Activated naive CD8-positive, alpha-beta T cell treated with anti-CD3 and anti-CD28 coated beads, Interleukin-2, amount 10 ng/mL, durations not matched to agents 7 days and 5 days (primary cell): ENCODE measurements around the gene AEBP1. TPM values are rescaled to one million over a fixed set of nuclear protein-coding genes. Genes with fewer than 3 reads are reported as not detected.

Experiments used
- ATAC-seq: fragments of 150-1000 bp; cut with Tn5 transposase; one replicate; pipeline ENCODE4 v1.10.0; 2021; ENCODE audit warnings: low read depth, moderate library complexity
- POLR2A ChIA-PET: fragments of 350-600 bp; sonication (Branson Sonifier 250); formaldehyde crosslinking; loops from one replicate; lab custom pipeline; 2021; ENCODE audit warnings: antibody characterized with exemption; lab: Charles Lee
- DNase-seq: peaks from one replicate; pipeline ENCODE4 v3.0.0; 2021
- H3K27ac Mint-ChIP-seq: one replicate; pipeline ENCODE4 v1.8.0; 2022; ENCODE audit warnings: mild to moderate bottlenecking, mixed read lengths
- H3K27me3 Mint-ChIP-seq: one replicate; pipeline ENCODE4 v1.8.0; 2022; ENCODE audit warnings: mild to moderate bottlenecking, moderate library complexity, mixed read lengths
- H3K36me3 Mint-ChIP-seq: one replicate; pipeline ENCODE4 v1.8.0; 2021; ENCODE audit warnings: mild to moderate bottlenecking, mixed read lengths
- H3K4me1 Mint-ChIP-seq: one replicate; pipeline ENCODE4 v1.8.0; 2021; ENCODE audit warnings: mixed read lengths
- H3K4me3 Mint-ChIP-seq: one replicate; pipeline ENCODE4 v1.8.0; 2022; ENCODE audit warnings: mild to moderate bottlenecking, moderate library complexity, mixed read lengths
- H3K9me3 Mint-ChIP-seq: one replicate; pipeline ENCODE4 v1.8.0; 2021; ENCODE audit warnings: mixed read lengths
- total RNA-seq, 2 experiments: library from RNA; stranded (reverse); gene quantifications; one replicate each; pipeline ENCODE4 v1.2.3, GENCODE V29; 2021

AEBP1 gene
- total RNA-seq, 2 experiments from 2014 or later = 21.5 to 22.0 TPM

GRCh38 chr7:44151956-44152355 is 47.8 kb downstream of the AEBP1 start:
- DNase-seq = no peak
- H3K4me1 Mint-ChIP-seq = no peaks in the 10 kb centered on the region
- H3K27me3 Mint-ChIP-seq = no peaks in the 10 kb centered on the region
- H3K36me3 Mint-ChIP-seq = no peaks in the 10 kb centered on the region
- no peak overlapping the region for H3K27ac Mint-ChIP-seq
- POLR2A ChIA-PET = no interaction called here
- H3K4me3 Mint-ChIP-seq = no peak overlapping the region
- H3K9me3 Mint-ChIP-seq = no peaks in the 10 kb centered on the region
- no peak for ATAC-seq

- POLR2A ChIA-PET = interaction anchor here (0.6 kb wide), 1 partner anchor 11 kb away, joined by 3 read pairs; no protein-coding TSS in a partner anchor
- DNase-seq (no peak), ATAC-seq (no peak)
- Mint-ChIP-seq H3K4me3 (no peak overlapping the region), H3K9me3 (no peaks in the 10 kb centered on the region), H3K4me1 (no peaks in the 10 kb centered on the region), H3K27me3 (no peaks in the 10 kb centered on the region), H3K27ac (no peak overlapping the region), H3K36me3 (no peaks in the 10 kb centered on the region)
Measured at GRCh38 chr7:44152971-44153947, 49.1 kb downstream of the AEBP1 start.

GRCh38 chr7:44153948-44154335 is 49.8 kb downstream of the AEBP1 start:
- Mint-ChIP-seq H3K4me1 (no peaks in the 10 kb centered on the region), H3K36me3 (no peaks in the 10 kb centered on the region), H3K27me3 (no peaks in the 10 kb centered on the region), H3K27ac (no peak overlapping the region), H3K9me3 (no peaks in the 10 kb centered on the region), H3K4me3 (no peak overlapping the region)
- ATAC-seq (no peak), DNase-seq (no peak)
- POLR2A ChIA-PET = no interaction called here

- POLR2A ChIA-PET = no interaction called here
- no peak for DNase-seq
- no peak for ATAC-seq
- H3K36me3 Mint-ChIP-seq = no peaks in the 10 kb centered on the region
- no peaks in the 10 kb centered on the region for H3K4me1 Mint-ChIP-seq
- H3K9me3 Mint-ChIP-seq = no peaks in the 10 kb centered on the region
- no peak overlapping the region for H3K27ac Mint-ChIP-seq
- H3K27me3 Mint-ChIP-seq = no peaks in the 10 kb centered on the region
- no peak overlapping the region for H3K4me3 Mint-ChIP-seq
Measured at GRCh38 chr7:44154703-44155102, 50.6 kb downstream of the AEBP1 start.

- ATAC-seq (no peak), DNase-seq (no peak)
- no peak overlapping the region for H3K27ac Mint-ChIP-seq
- H3K4me3 Mint-ChIP-seq = no peak overlapping the region
- no peaks in the 10 kb centered on the region for H3K27me3 Mint-ChIP-seq
- no peaks in the 10 kb centered on the region for H3K36me3 Mint-ChIP-seq
- H3K4me1 Mint-ChIP-seq = no peaks in the 10 kb centered on the region
- no peaks in the 10 kb centered on the region for H3K9me3 Mint-ChIP-seq
- POLR2A ChIA-PET = no interaction called here
Measured at GRCh38 chr7:44155191-44156185, 51.3 kb downstream of the AEBP1 start.

- no peak for DNase-seq
- no peaks in the 10 kb centered on the region for H3K9me3 Mint-ChIP-seq
- no peaks in the 10 kb centered on the region for H3K4me1 Mint-ChIP-seq
- POLR2A ChIA-PET = no interaction called here
- H3K4me3 Mint-ChIP-seq = no peak overlapping the region
- no peak overlapping the region for H3K27ac Mint-ChIP-seq
- H3K36me3 Mint-ChIP-seq = no peaks in the 10 kb centered on the region
- ATAC-seq = no peak
- peaks cover 2% of the 10 kb centered on the region for H3K27me3 Mint-ChIP-seq
Measured at GRCh38 chr7:44156453-44157010, 52.4 kb downstream of the AEBP1 start.

GRCh38 chr7:44157116-44158080 is 53.3 kb downstream of the AEBP1 start:
- H3K36me3 Mint-ChIP-seq = no peaks in the 10 kb centered on the region
- H3K4me3 Mint-ChIP-seq = no peak overlapping the region
- DNase-seq (no peak), ATAC-seq (no peak)
- no peaks in the 10 kb centered on the region for H3K9me3 Mint-ChIP-seq
- peaks cover 2% of the 10 kb centered on the region for H3K27me3 Mint-ChIP-seq
- no peak overlapping the region for H3K27ac Mint-ChIP-seq
- POLR2A ChIA-PET = no interaction called here
- H3K4me1 Mint-ChIP-seq = no peaks in the 10 kb centered on the region

GRCh38 chr7:44158096-44158872 is 54.1 kb downstream of the AEBP1 start:
- ATAC-seq (no peak), DNase-seq (no peak)
- POLR2A ChIA-PET = no interaction called here
- Mint-ChIP-seq H3K36me3 (no peaks in the 10 kb centered on the region), H3K9me3 (no peaks in the 10 kb centered on the region), H3K27me3 (peaks cover 2% of the 10 kb centered on the region), H3K4me3 (no peak overlapping the region), H3K27ac (no peak overlapping the region), H3K4me1 (no peaks in the 10 kb centered on the region)

GRCh38 chr7:44158873-44159631 is 54.9 kb downstream of the AEBP1 start:
- no peak for DNase-seq
- POLR2A ChIA-PET = no interaction called here
- Mint-ChIP-seq H3K9me3 (no peaks in the 10 kb centered on the region), H3K27me3 (peaks cover 2% of the 10 kb centered on the region), H3K4me1 (no peaks in the 10 kb centered on the region), H3K27ac (no peak overlapping the region), H3K36me3 (no peaks in the 10 kb centered on the region), H3K4me3 (no peak overlapping the region)
- ATAC-seq = no peak

- no peak overlapping the region for H3K4me3 Mint-ChIP-seq
- H3K36me3 Mint-ChIP-seq = no peaks in the 10 kb centered on the region
- no peak overlapping the region for H3K27ac Mint-ChIP-seq
- H3K27me3 Mint-ChIP-seq = peaks cover 4% of the 10 kb centered on the region
- ATAC-seq (no peak), DNase-seq (no peak)
- no peaks in the 10 kb centered on the region for H3K9me3 Mint-ChIP-seq
- POLR2A ChIA-PET = no interaction called here
- H3K4me1 Mint-ChIP-seq = no peaks in the 10 kb centered on the region
Measured at GRCh38 chr7:44159824-44160630, 55.9 kb downstream of the AEBP1 start.

- Mint-ChIP-seq H3K4me3 (no peak overlapping the region), H3K27me3 (peaks cover 4% of the 10 kb centered on the region), H3K4me1 (no peaks in the 10 kb centered on the region), H3K27ac (no peak overlapping the region), H3K9me3 (no peaks in the 10 kb centered on the region), H3K36me3 (no peaks in the 10 kb centered on the region)
- ATAC-seq = no peak
- POLR2A ChIA-PET = no interaction called here
- DNase-seq = no peak
Measured at GRCh38 chr7:44161371-44161770, 57.2 kb downstream of the AEBP1 start.
